ENCODE results near the gene ZC3H13.

ZC3H13 gene

GRCh38 chr13:46058268-46058667, 5.7 kb upstream of the ZC3H13 start:
- DNase-seq, result no peak

GRCh38 chr13:46057256-46058015, 4.9 kb upstream of the ZC3H13 start:
- DNase-seq, result peak; percentile 18 to 43

GRCh38 chr13:46053162-46054012, 841 bp upstream of the ZC3H13 start:
- DNase-seq, result no peak

- peak in 1 of 2 donors; percentile 12 for DNase-seq
Observed at GRCh38 chr13:46051968-46052318, 603 bp downstream of the ZC3H13 start.

GRCh38 chr13:46050771-46051170, 1.8 kb downstream of the ZC3H13 start:
- no peak for DNase-seq

GRCh38 chr13:46045424-46045823, 7.1 kb downstream of the ZC3H13 start:
- no peak for DNase-seq

GRCh38 chr13:46043647-46044046, 8.9 kb downstream of the ZC3H13 start:
- DNase-seq, result no peak

- DNase-seq, result no peak
Observed at GRCh38 chr13:46041419-46041839, 11.1 kb downstream of the ZC3H13 start.

- no peak for DNase-seq
Observed at GRCh38 chr13:46040763-46041162, 11.8 kb downstream of the ZC3H13 start.

- no peak for DNase-seq
Observed at GRCh38 chr13:46039411-46040182, 12.9 kb downstream of the ZC3H13 start.

- no peak for DNase-seq
Observed at GRCh38 chr13:46038296-46038695, 14.2 kb downstream of the ZC3H13 start.

GRCh38 chr13:46035066-46035465, 17.5 kb downstream of the ZC3H13 start:
- DNase-seq, result no peak

GRCh38 chr13:46032341-46032740, 20.2 kb downstream of the ZC3H13 start:
- DNase-seq, result no peak

GRCh38 chr13:46031581-46032263, 20.8 kb downstream of the ZC3H13 start:
- no peak for DNase-seq

GRCh38 chr13:46025157-46025556, 27.4 kb downstream of the ZC3H13 start:
- no peak for DNase-seq

GRCh38 chr13:46022481-46022880, 30.1 kb downstream of the ZC3H13 start:
- DNase-seq, result no peak

GRCh38 chr13:46016216-46016615, 36.3 kb downstream of the ZC3H13 start:
- DNase-seq, result no peak

- DNase-seq, result peak; percentile 81 to 88
Observed at GRCh38 chr13:46015366-46015765, 37.2 kb downstream of the ZC3H13 start.

GRCh38 chr13:46012404-46012803, 40.1 kb downstream of the ZC3H13 start:
- DNase-seq, result no peak

- DNase-seq, result no peak
Observed at GRCh38 chr13:46010148-46010547, 42.4 kb downstream of the ZC3H13 start.

GRCh38 chr13:46008631-46009030, 43.9 kb downstream of the ZC3H13 start:
- no peak for DNase-seq

- DNase-seq, result peak in 1 of 2 donors; percentile 3
Observed at GRCh38 chr13:46006688-46007452, 45.7 kb downstream of the ZC3H13 start.
